Endodermal cell (in vitro differentiated cells): ENCODE data around the gene PLCD1. TPM values are rescaled to one million over a fixed set of nuclear protein-coding genes. Genes with fewer than 3 reads are reported as not detected.

ENCODE experiments used
- DNase-seq: peaks from one replicate; pipeline ENCODE4 v3.0.0-alpha.2; 2017
- H3K27ac ChIP-seq: 2 replicates; pipeline ENCODE4 v1.5.1; 2013; ENCODE audit warnings: mild to moderate bottlenecking, low read depth, low read length, moderate library complexity
- H3K27me3 ChIP-seq: 2 replicates; pipeline ENCODE4 v1.6.1; 2013; ENCODE audit warnings: mild to moderate bottlenecking, low read length, moderate library complexity; ENCODE audit not compliant: insufficient read depth, control insufficient read depth, poor library complexity, severe bottlenecking
- H3K36me3 ChIP-seq: 2 replicates; pipeline ENCODE4 v1.7.0; 2013; ENCODE audit warnings: mild to moderate bottlenecking, low read length, moderate library complexity; ENCODE audit not compliant: control insufficient read depth, insufficient read depth
- H3K4me1 ChIP-seq: one replicate; pipeline ENCODE4 v1.7.0; 2013; ENCODE audit warnings: low read length; ENCODE audit not compliant: control insufficient read depth, insufficient read depth
- H3K4me3 ChIP-seq: 2 replicates; pipeline ENCODE4 v1.5.1; 2013; ENCODE audit warnings: mild to moderate bottlenecking, low read length, moderate library complexity
- H3K9ac ChIP-seq: 2 replicates; pipeline ENCODE4 v1.6.1; 2013; ENCODE audit warnings: mild to moderate bottlenecking, low read length, moderate library complexity; ENCODE audit not compliant: poor library complexity, severe bottlenecking; ENCODE audit errors: extremely low read depth
- H3K9me3 ChIP-seq: 2 replicates; pipeline ENCODE4 v1.6.1; 2013; ENCODE audit warnings: mild to moderate bottlenecking, low read length, moderate library complexity; ENCODE audit not compliant: control insufficient read depth
- H3K27ac Mint-ChIP-seq: 2 replicates; pipeline ENCODE4 v1.8.0; 2020; ENCODE audit warnings: mixed read lengths
- H3K27me3 Mint-ChIP-seq: 2 replicates; pipeline ENCODE4 v1.8.0; 2021; ENCODE audit warnings: mild to moderate bottlenecking, mixed read lengths; ENCODE audit not compliant: insufficient read depth
- H3K36me3 Mint-ChIP-seq: 2 replicates; pipeline ENCODE4 v1.8.0; 2020; ENCODE audit warnings: low read depth, mixed read lengths
- H3K4me1 Mint-ChIP-seq: 2 replicates; pipeline ENCODE4 v1.8.0; 2020; ENCODE audit warnings: mixed read lengths
- H3K4me3 Mint-ChIP-seq: 2 replicates; pipeline ENCODE4 v1.8.0; 2020; ENCODE audit warnings: mild to moderate bottlenecking, moderate library complexity, mixed read lengths
- H3K9me3 Mint-ChIP-seq: 2 replicates; pipeline ENCODE4 v1.8.0; 2020; ENCODE audit warnings: mild to moderate bottlenecking, mixed read lengths
- WGBS, 2 experiments: methylation state at CpG; one replicate each; pipeline versions ENCODE4 v1.1.5 to v1.1.7; 2013; ENCODE audit warnings: missing lambda C conversion rate in 2 of 2, mixed read lengths in 1 of 2; ENCODE audit not compliant: insufficient coverage in 1 of 2, insufficient read length in 1 of 2; 5-methylcytosine and 5-hydroxymethylcytosine counted together
- total RNA-seq, 2 donors: library from RNA; stranded (reverse); fragmentation: NEBNext Ultra II Directional in 1 of 2; extraction: Animal tissue kit (Norgen Biotek cat#: 25700) in 1 of 2; gene quantifications; 2 replicates in 1 of 2; 3 replicates in 1 of 2; pipeline ENCODE4 v1.2.1, GENCODE V29; 2021
- TF ChIP-seq, protein P1 (sequence below): fragments of 200-600 bp; sonication (generic); conservative IDR thresholded peaks from 2 replicates; pipeline ENCODE4 v1.5.0; 2021; ENCODE audit warnings: antibody characterized with exemption, mild to moderate bottlenecking

The PLCD1 gene
- total RNA-seq, 2 donors from 2014 or later, result 54.3 to 66.6 TPM

DNA sequence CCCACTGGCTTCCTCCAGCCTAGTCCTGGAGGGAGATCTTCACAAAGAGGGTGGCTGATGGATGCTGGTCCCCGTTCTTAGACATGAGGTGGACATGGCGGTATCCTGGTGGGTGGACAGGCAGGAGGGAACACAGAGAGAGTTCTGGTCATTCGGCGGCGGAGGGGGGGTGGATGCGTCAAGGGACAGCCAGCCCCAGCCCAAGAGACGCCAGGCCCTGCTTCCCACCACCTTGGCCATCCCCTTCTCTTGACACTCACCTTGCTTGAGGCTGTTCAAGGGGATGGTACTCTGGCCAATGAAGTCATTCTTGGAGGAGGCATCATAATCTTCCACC lies 21.7 kb downstream of the PLCD1 start:
- whole genome bisulfite sequencing, 2 experiments, result 89 to 97% methylated on average over 6 to 7 of the region's 7 CpGs
- no peak overlapping the region for H3K4me3 ChIP-seq
- TF ChIP-seq, protein P1, sequence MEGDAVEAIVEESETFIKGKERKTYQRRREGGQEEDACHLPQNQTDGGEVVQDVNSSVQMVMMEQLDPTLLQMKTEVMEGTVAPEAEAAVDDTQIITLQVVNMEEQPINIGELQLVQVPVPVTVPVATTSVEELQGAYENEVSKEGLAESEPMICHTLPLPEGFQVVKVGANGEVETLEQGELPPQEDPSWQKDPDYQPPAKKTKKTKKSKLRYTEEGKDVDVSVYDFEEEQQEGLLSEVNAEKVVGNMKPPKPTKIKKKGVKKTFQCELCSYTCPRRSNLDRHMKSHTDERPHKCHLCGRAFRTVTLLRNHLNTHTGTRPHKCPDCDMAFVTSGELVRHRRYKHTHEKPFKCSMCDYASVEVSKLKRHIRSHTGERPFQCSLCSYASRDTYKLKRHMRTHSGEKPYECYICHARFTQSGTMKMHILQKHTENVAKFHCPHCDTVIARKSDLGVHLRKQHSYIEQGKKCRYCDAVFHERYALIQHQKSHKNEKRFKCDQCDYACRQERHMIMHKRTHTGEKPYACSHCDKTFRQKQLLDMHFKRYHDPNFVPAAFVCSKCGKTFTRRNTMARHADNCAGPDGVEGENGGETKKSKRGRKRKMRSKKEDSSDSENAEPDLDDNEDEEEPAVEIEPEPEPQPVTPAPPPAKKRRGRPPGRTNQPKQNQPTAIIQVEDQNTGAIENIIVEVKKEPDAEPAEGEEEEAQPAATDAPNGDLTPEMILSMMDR, result no peak
- H3K4me1 ChIP-seq, result no peaks in the 10 kb centered on the region
- H3K9me3 ChIP-seq, result no peaks in the 10 kb centered on the region
- peaks cover 10% of the 10 kb centered on the region for H3K36me3 ChIP-seq
- H3K4me1 Mint-ChIP-seq, result peaks cover 17% of the 10 kb centered on the region
- H3K27ac Mint-ChIP-seq, result no peak overlapping the region
- H3K27me3 ChIP-seq, result no peaks in the 10 kb centered on the region
- no peak for DNase-seq
- no peak overlapping the region for H3K4me3 Mint-ChIP-seq
- H3K27me3 Mint-ChIP-seq, result no peaks in the 10 kb centered on the region
- H3K9ac ChIP-seq, result no peak overlapping the region
- H3K36me3 Mint-ChIP-seq, result peaks cover 40% of the 10 kb centered on the region
- no peaks in the 10 kb centered on the region for H3K9me3 Mint-ChIP-seq
- H3K27ac ChIP-seq, result no peak overlapping the region

DNA sequence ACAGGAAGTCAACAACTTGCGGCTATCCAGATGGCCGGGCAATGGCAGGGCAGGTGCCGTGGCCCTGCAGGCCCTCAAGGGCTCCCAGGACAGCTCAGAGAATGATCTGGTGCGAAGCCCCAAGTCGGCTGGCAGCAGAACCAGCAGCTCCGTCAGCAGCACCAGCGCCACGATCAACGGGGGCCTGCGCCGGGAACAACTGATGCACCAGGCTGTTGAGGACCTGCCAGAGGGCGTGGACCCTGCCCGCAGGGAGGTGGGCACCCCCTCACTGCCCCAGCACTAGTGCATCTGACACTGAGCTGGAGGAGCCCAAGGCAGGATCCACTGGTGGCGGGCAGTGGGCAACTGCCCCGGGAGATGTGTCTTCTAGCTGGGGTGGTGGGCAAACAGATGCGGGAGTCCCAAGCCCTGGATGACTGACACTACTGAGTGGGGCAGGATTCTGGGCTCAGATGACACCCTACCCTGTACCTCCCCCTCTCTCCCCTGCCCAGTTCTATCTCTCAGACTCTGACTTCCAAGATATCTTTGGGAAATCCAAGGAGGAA lies 22.9 kb downstream of the PLCD1 start:
- Histone ChIP-seq H3K4me1 (no peaks in the 10 kb centered on the region), H3K36me3 (peaks cover 10% of the 10 kb centered on the region), H3K27me3 (no peaks in the 10 kb centered on the region), H3K9ac (no peak overlapping the region), H3K27ac (no peak overlapping the region), H3K9me3 (no peaks in the 10 kb centered on the region), H3K4me3 (no peak overlapping the region)
- peaks cover 44% of the 10 kb centered on the region for H3K36me3 Mint-ChIP-seq
- H3K27me3 Mint-ChIP-seq, result no peaks in the 10 kb centered on the region
- no peak overlapping the region for H3K4me3 Mint-ChIP-seq
- TF ChIP-seq, protein P1, result no peak
- no peak overlapping the region for H3K27ac Mint-ChIP-seq
- DNase-seq, result no peak
- peaks cover 12% of the 10 kb centered on the region for H3K4me1 Mint-ChIP-seq
- 88 to 96% methylated on average over 5 to 16 of the region's 16 CpGs for WGBS, 2 experiments
- no peaks in the 10 kb centered on the region for H3K9me3 Mint-ChIP-seq

DNA sequence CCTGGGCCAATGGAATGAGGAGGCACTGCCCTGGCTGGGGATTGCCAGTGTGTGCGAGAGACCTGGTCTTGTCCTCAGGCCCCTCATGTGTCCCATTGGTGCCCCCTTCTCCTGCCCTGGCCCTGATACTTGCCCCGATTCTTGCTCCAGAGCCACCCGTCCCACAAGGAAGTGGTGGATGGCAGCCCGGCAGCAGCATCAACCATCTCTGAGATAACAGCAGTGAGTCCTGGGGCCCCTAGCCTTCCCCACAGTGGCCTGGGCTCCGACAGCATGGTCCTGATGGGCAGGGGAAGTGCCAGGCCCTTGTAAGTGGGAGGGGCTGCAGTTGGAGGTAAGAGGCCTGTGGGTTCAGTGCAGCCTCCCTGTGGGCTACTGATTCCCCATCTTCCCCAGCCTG lies 23.4 kb downstream of the PLCD1 start:
- Histone ChIP-seq H3K4me1 (no peaks in the 10 kb centered on the region), H3K36me3 (peaks cover 6% of the 10 kb centered on the region), H3K27me3 (no peaks in the 10 kb centered on the region), H3K9me3 (no peaks in the 10 kb centered on the region), H3K4me3 (no peak overlapping the region), H3K27ac (no peak overlapping the region), H3K9ac (no peak overlapping the region)
- H3K36me3 Mint-ChIP-seq, result peaks cover 39% of the 10 kb centered on the region
- H3K27ac Mint-ChIP-seq, result no peak overlapping the region
- H3K4me1 Mint-ChIP-seq, result peaks cover 8% of the 10 kb centered on the region
- no peaks in the 10 kb centered on the region for H3K27me3 Mint-ChIP-seq
- TF ChIP-seq, protein P1, result no peak
- WGBS, 2 experiments, result 80 to 100% methylated on average over 1 to 5 of the region's 5 CpGs
- no peak for DNase-seq
- no peak overlapping the region for H3K4me3 Mint-ChIP-seq
- H3K9me3 Mint-ChIP-seq, result no peaks in the 10 kb centered on the region
